Inferior parietal cortex (tissue), 1 donor: ENCODE measurements around the gene CEBPG.

Experiments used
- DNase-seq: peaks from one replicate; pipeline ENCODE4 v3.0.0-alpha.2; 2016; ENCODE audit errors: extremely low spot score

CEBPG gene

GRCh38 chr19:33373453-33374235, at the start of gene CEBPG:
Gene CEBPG, plus strand, starts transcription at chr19:33373709. Its CDS starts 5,531 bp downstream, at chr19:33379240.
- DNase-seq, result peak; percentile 89

- no peak for DNase-seq
Observed at GRCh38 chr19:33324628-33325027, 48.9 kb upstream of the CEBPG start.

GRCh38 chr19:33325920-33326319, 47.6 kb upstream of the CEBPG start:
- DNase-seq, result peak; percentile 53

- DNase-seq, result no peak
Observed at GRCh38 chr19:33329060-33329459, 44.4 kb upstream of the CEBPG start.

- DNase-seq, result no peak
Observed at GRCh38 chr19:33329736-33330135, 43.8 kb upstream of the CEBPG start.

GRCh38 chr19:33332248-33332647, 41.3 kb upstream of the CEBPG start:
- DNase-seq, result no peak

- DNase-seq, result no peak
Observed at GRCh38 chr19:33333151-33333550, 40.4 kb upstream of the CEBPG start.

- DNase-seq, result no peak
Observed at GRCh38 chr19:33333642-33334041, 39.9 kb upstream of the CEBPG start.

- DNase-seq, result no peak
Observed at GRCh38 chr19:33334271-33334670, 39.2 kb upstream of the CEBPG start.

GRCh38 chr19:33335446-33335845, 38.1 kb upstream of the CEBPG start:
- DNase-seq, result no peak

GRCh38 chr19:33339016-33339984, 34.2 kb upstream of the CEBPG start:
- DNase-seq, result no peak

GRCh38 chr19:33340991-33341390, 32.5 kb upstream of the CEBPG start:
- DNase-seq, result no peak

GRCh38 chr19:33343301-33343700, 30.2 kb upstream of the CEBPG start:
- DNase-seq, result no peak

- peak; percentile 32 for DNase-seq
Observed at GRCh38 chr19:33343859-33344572, 29.5 kb upstream of the CEBPG start.

GRCh38 chr19:33344573-33344925, 29.0 kb upstream of the CEBPG start:
- DNase-seq, result no peak

- no peak for DNase-seq
Observed at GRCh38 chr19:33345163-33345562, 28.3 kb upstream of the CEBPG start.

GRCh38 chr19:33346665-33347064, 26.8 kb upstream of the CEBPG start:
- DNase-seq, result no peak

- DNase-seq, result no peak
Observed at GRCh38 chr19:33347300-33347699, 26.2 kb upstream of the CEBPG start.

- DNase-seq, result no peak
Observed at GRCh38 chr19:33348301-33349010, 25.1 kb upstream of the CEBPG start.

GRCh38 chr19:33349319-33350289, 23.9 kb upstream of the CEBPG start:
- no peak for DNase-seq
